ENCODE data around the gene ANO9.

Gene ANO9

GRCh38 chr11:464316-464715 lies 22.5 kb upstream of the ANO9 start:
- Histone ChIP-seq H3K9me3 (ENCODE audit: control extremely low read depth in 1 of 5, control insufficient read depth in 4 of 5, insufficient read depth in 2 of 5, low read depth in 1 of 5, low read length in 4 of 5) (no peaks in the 10 kb centered on the region), H3K27me3 (replicated peaks in 2 of 5; ENCODE audit: control insufficient read depth in 4 of 5, insufficient read depth in 5 of 5, low read length in 4 of 5) (no peaks in the 10 kb centered on the region), H3K4me1 (ENCODE audit: control extremely low read depth in 1 of 4, control insufficient read depth in 4 of 4, insufficient read depth in 4 of 4, low read length in 3 of 4) (peaks cover 0 to 18% (median 3%) of the 10 kb centered on the region in 4 experiments), H3K27ac (ENCODE audit: insufficient read depth in 1 of 2, low read depth in 1 of 2, low read length in 2 of 2, poor library complexity in 1 of 2, severe bottlenecking in 2 of 2) (no peak overlapping the region), H3K4me3 (ENCODE audit: control insufficient read depth in 1 of 7, extremely low read depth in 1 of 7, insufficient read depth in 4 of 7, low read depth in 2 of 7, low read length in 6 of 7) (no peak overlapping the region), H3K36me3 (ENCODE audit: control insufficient read depth in 4 of 4, insufficient read depth in 4 of 4, low read length in 3 of 4) (peaks cover 4 to 43% (median 19%) of the 10 kb centered on the region in 4 experiments)
- 97% methylated on average over 22 of the region's 24 CpGs for WGBS (ENCODE audit: insufficient coverage)
- POLR2A ChIA-PET: no interaction called here
- no peak for DNase-seq
- CTCF ChIA-PET: interaction anchor here (1.1 kb wide), 1 partner anchor 214 kb away, joined by 4 read pairs; no protein-coding TSS in a partner anchor

- 95% methylated on average over 14 of the region's 16 CpGs for WGBS (ENCODE audit: insufficient coverage)
- H3K27ac ChIP-seq (ENCODE audit: insufficient read depth in 1 of 2, low read depth in 1 of 2, low read length in 2 of 2, poor library complexity in 1 of 2, severe bottlenecking in 2 of 2): no peak overlapping the region
- ChIA-PET CTCF (interaction anchor here (1.0 kb wide), 1 partner anchor 12 kb away, joined by 3 read pairs; no protein-coding TSS in a partner anchor), POLR2A (no interaction called here)
- no peaks in the 10 kb centered on the region for H3K9me3 ChIP-seq (ENCODE audit: control extremely low read depth in 1 of 5, control insufficient read depth in 4 of 5, insufficient read depth in 2 of 5, low read depth in 1 of 5, low read length in 4 of 5)
- peaks cover 3 to 19% (median 8%) of the 10 kb centered on the region in 4 experiments for H3K4me1 ChIP-seq (ENCODE audit: control extremely low read depth in 1 of 4, control insufficient read depth in 4 of 4, insufficient read depth in 4 of 4, low read length in 3 of 4)
- no peak for DNase-seq
- H3K27me3 ChIP-seq (replicated peaks in 2 of 5; ENCODE audit: control insufficient read depth in 4 of 5, insufficient read depth in 5 of 5, low read length in 4 of 5): no peaks in the 10 kb centered on the region
- H3K36me3 ChIP-seq (ENCODE audit: control insufficient read depth in 4 of 4, insufficient read depth in 4 of 4, low read length in 3 of 4): peaks cover 4 to 43% (median 20%) of the 10 kb centered on the region in 4 experiments
- no peak overlapping the region for H3K4me3 ChIP-seq (ENCODE audit: control insufficient read depth in 1 of 7, extremely low read depth in 1 of 7, insufficient read depth in 4 of 7, low read depth in 2 of 7, low read length in 6 of 7)
Measured at GRCh38 chr11:462107-462890, 20.5 kb upstream of the ANO9 start.

- Histone ChIP-seq H3K4me3 (ENCODE audit: control insufficient read depth in 1 of 7, extremely low read depth in 1 of 7, insufficient read depth in 4 of 7, low read depth in 2 of 7, low read length in 6 of 7) (no peak overlapping the region), H3K36me3 (ENCODE audit: control insufficient read depth in 4 of 4, insufficient read depth in 4 of 4, low read length in 3 of 4) (peaks cover 4 to 47% (median 20%) of the 10 kb centered on the region in 4 experiments), H3K4me1 (ENCODE audit: control extremely low read depth in 1 of 4, control insufficient read depth in 4 of 4, insufficient read depth in 4 of 4, low read length in 3 of 4) (peaks cover 5 to 24% (median 15%) of the 10 kb centered on the region in 4 experiments), H3K9me3 (ENCODE audit: control extremely low read depth in 1 of 5, control insufficient read depth in 4 of 5, insufficient read depth in 2 of 5, low read depth in 1 of 5, low read length in 4 of 5) (no peaks in the 10 kb centered on the region), H3K27ac (ENCODE audit: insufficient read depth in 1 of 2, low read depth in 1 of 2, low read length in 2 of 2, poor library complexity in 1 of 2, severe bottlenecking in 2 of 2) (no peak overlapping the region), H3K27me3 (replicated peaks in 2 of 5; ENCODE audit: control insufficient read depth in 4 of 5, insufficient read depth in 5 of 5, low read length in 4 of 5) (no peaks in the 10 kb centered on the region)
- ChIA-PET CTCF (interaction anchor here (1.0 kb wide), 1 partner anchor 13 kb away, joined by 3 read pairs; no protein-coding TSS in a partner anchor), POLR2A (no interaction called here)
- no peak for DNase-seq
- WGBS (ENCODE audit: insufficient coverage): 97% methylated on average over 7 of the region's 9 CpGs
Measured at GRCh38 chr11:461626-462025, 19.8 kb upstream of the ANO9 start.

GRCh38 chr11:460331-461199 lies 18.8 kb upstream of the ANO9 start:
- Histone ChIP-seq H3K27me3 (replicated peaks in 2 of 5; ENCODE audit: control insufficient read depth in 4 of 5, insufficient read depth in 5 of 5, low read length in 4 of 5) (no peaks in the 10 kb centered on the region), H3K4me3 (ENCODE audit: control insufficient read depth in 1 of 7, extremely low read depth in 1 of 7, insufficient read depth in 4 of 7, low read depth in 2 of 7, low read length in 6 of 7) (no peak overlapping the region), H3K4me1 (ENCODE audit: control extremely low read depth in 1 of 4, control insufficient read depth in 4 of 4, insufficient read depth in 4 of 4, low read length in 3 of 4) (peaks cover 5 to 25% (median 19%) of the 10 kb centered on the region in 4 experiments), H3K27ac (ENCODE audit: insufficient read depth in 1 of 2, low read depth in 1 of 2, low read length in 2 of 2, poor library complexity in 1 of 2, severe bottlenecking in 2 of 2) (no peak overlapping the region), H3K36me3 (ENCODE audit: control insufficient read depth in 4 of 4, insufficient read depth in 4 of 4, low read length in 3 of 4) (peaks cover 4 to 50% (median 20%) of the 10 kb centered on the region in 4 experiments), H3K9me3 (ENCODE audit: control extremely low read depth in 1 of 5, control insufficient read depth in 4 of 5, insufficient read depth in 2 of 5, low read depth in 1 of 5, low read length in 4 of 5) (no peaks in the 10 kb centered on the region)
- no peak for DNase-seq
- WGBS (ENCODE audit: insufficient coverage): 98% methylated on average over 41 of the region's 41 CpGs
- POLR2A ChIA-PET: no interaction called here
- CTCF ChIA-PET: no interaction called here

- Histone ChIP-seq H3K27ac (ENCODE audit: insufficient read depth in 1 of 2, low read depth in 1 of 2, low read length in 2 of 2, poor library complexity in 1 of 2, severe bottlenecking in 2 of 2) (peak overlapping the region in 1 of 2 experiments; percentile 12), H3K4me1 (ENCODE audit: control extremely low read depth in 1 of 4, control insufficient read depth in 4 of 4, insufficient read depth in 4 of 4, low read length in 3 of 4) (peaks cover 5 to 24% (median 19%) of the 10 kb centered on the region in 4 experiments), H3K27me3 (replicated peaks in 2 of 5; ENCODE audit: control insufficient read depth in 4 of 5, insufficient read depth in 5 of 5, low read length in 4 of 5) (no peaks in the 10 kb centered on the region), H3K4me3 (ENCODE audit: control insufficient read depth in 1 of 7, extremely low read depth in 1 of 7, insufficient read depth in 4 of 7, low read depth in 2 of 7, low read length in 6 of 7) (no peak overlapping the region), H3K9me3 (ENCODE audit: control extremely low read depth in 1 of 5, control insufficient read depth in 4 of 5, insufficient read depth in 2 of 5, low read depth in 1 of 5, low read length in 4 of 5) (no peaks in the 10 kb centered on the region), H3K36me3 (ENCODE audit: control insufficient read depth in 4 of 4, insufficient read depth in 4 of 4, low read length in 3 of 4) (peaks cover 2 to 55% (median 22%) of the 10 kb centered on the region in 4 experiments)
- POLR2A ChIA-PET: no interaction called here
- WGBS (ENCODE audit: insufficient coverage): 99% methylated on average over 22 of the region's 24 CpGs
- DNase-seq: no peak
- CTCF ChIA-PET: no interaction called here
Measured at GRCh38 chr11:459511-460220, 17.9 kb upstream of the ANO9 start.

GRCh38 chr11:457111-457760 lies 15.4 kb upstream of the ANO9 start:
- peaks cover 0 to 67% (median 37%) of the 10 kb centered on the region in 4 experiments for H3K36me3 ChIP-seq (ENCODE audit: control insufficient read depth in 4 of 4, insufficient read depth in 4 of 4, low read length in 3 of 4)
- H3K9me3 ChIP-seq (ENCODE audit: control extremely low read depth in 1 of 5, control insufficient read depth in 4 of 5, insufficient read depth in 2 of 5, low read depth in 1 of 5, low read length in 4 of 5): no peaks in the 10 kb centered on the region
- no peaks in the 10 kb centered on the region for H3K27me3 ChIP-seq (replicated peaks in 2 of 5; ENCODE audit: control insufficient read depth in 4 of 5, insufficient read depth in 5 of 5, low read length in 4 of 5)
- H3K27ac ChIP-seq (ENCODE audit: insufficient read depth in 1 of 2, low read depth in 1 of 2, low read length in 2 of 2, poor library complexity in 1 of 2, severe bottlenecking in 2 of 2): no peak overlapping the region
- H3K4me1 ChIP-seq (ENCODE audit: control extremely low read depth in 1 of 4, control insufficient read depth in 4 of 4, insufficient read depth in 4 of 4, low read length in 3 of 4): peaks cover 5 to 24% (median 19%) of the 10 kb centered on the region in 4 experiments
- CTCF ChIA-PET: interaction anchor here (0.7 to 1.6 kb wide), 2 partner anchors 22 to 61 kb away, joined by 3 to 5 read pairs; no protein-coding TSS in a partner anchor
- POLR2A ChIA-PET: interaction anchor here (0.5 to 1.0 kb wide), 4 partner anchors 9 to 240 kb away, joined by 3 to 5 read pairs (median 4); no protein-coding TSS in a partner anchor
- 9% methylated on average over 20 of the region's 23 CpGs for WGBS (ENCODE audit: insufficient coverage)
- H3K4me3 ChIP-seq (ENCODE audit: control insufficient read depth in 1 of 7, extremely low read depth in 1 of 7, insufficient read depth in 4 of 7, low read depth in 2 of 7, low read length in 6 of 7): peak overlapping the region in 3 of 7 experiments; percentile 7 to 52 (median 37)
- DNase-seq: peak; percentile 7 to 56 (median 41)

Measured in common myeloid progenitor, CD34-positive (primary cell).